WTC11 (cell line): ENCODE measurements around the gene SLC24A3.

ENCODE experiments used
- E2F1 ChIP-seq: sonication (generic); formaldehyde crosslinking; IDR thresholded peaks from 2 replicates; pipeline ENCODE4 v1.8.0; 2022; ENCODE audit warnings: mild to moderate bottlenecking, missing genetic modification reagents
- MAX ChIP-seq: sonication (generic); formaldehyde crosslinking; IDR thresholded peaks from 2 replicates; pipeline ENCODE4 v1.8.0; 2022; ENCODE audit warnings: mild to moderate bottlenecking, missing genetic modification reagents
- TF ChIP-seq, protein P1 (sequence below): fragments of 200-600 bp; IDR thresholded peaks from 2 replicates; pipeline ENCODE4 v1.8.0; 2022; ENCODE audit warnings: antibody characterized with exemption

DNA sequence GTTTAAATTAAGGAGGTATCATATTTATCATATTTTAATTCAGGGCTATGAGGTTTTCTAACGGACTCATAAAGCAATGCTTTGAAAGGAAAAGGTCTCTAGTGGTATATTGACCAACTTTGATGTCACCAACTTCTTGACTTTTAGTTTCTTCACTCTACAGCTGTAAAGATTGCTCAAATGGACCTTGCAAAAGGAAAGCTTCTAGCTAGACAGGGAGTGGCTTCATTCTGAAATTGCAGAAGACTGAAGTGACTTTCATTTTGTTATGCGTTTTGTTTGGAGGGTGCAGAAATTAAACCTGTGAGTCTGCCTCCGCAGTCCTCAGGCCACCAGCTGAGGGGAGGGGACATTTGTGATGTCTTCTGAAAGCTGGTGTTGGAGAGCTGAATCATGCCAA is 95.7 kb downstream of the SLC24A3 start:
- TF ChIP-seq E2F1 (CRISPR knock-in tag) (no peak), MAX (CRISPR knock-in tag) (no peak)
- TF ChIP-seq, protein P1, sequence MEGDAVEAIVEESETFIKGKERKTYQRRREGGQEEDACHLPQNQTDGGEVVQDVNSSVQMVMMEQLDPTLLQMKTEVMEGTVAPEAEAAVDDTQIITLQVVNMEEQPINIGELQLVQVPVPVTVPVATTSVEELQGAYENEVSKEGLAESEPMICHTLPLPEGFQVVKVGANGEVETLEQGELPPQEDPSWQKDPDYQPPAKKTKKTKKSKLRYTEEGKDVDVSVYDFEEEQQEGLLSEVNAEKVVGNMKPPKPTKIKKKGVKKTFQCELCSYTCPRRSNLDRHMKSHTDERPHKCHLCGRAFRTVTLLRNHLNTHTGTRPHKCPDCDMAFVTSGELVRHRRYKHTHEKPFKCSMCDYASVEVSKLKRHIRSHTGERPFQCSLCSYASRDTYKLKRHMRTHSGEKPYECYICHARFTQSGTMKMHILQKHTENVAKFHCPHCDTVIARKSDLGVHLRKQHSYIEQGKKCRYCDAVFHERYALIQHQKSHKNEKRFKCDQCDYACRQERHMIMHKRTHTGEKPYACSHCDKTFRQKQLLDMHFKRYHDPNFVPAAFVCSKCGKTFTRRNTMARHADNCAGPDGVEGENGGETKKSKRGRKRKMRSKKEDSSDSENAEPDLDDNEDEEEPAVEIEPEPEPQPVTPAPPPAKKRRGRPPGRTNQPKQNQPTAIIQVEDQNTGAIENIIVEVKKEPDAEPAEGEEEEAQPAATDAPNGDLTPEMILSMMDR: no peak
